ENCODE results near the gene TIPARP. TPM values are rescaled to one million over a fixed set of nuclear protein-coding genes. Genes with fewer than 3 reads are reported as not detected.

Gene TIPARP
- total and polyA plus RNA-seq, 2 of the 13 experiments (the other 11 are each of a cell fraction or from before 2014, with no cell fraction given) = 7.3 to 19.7 TPM

DNA sequence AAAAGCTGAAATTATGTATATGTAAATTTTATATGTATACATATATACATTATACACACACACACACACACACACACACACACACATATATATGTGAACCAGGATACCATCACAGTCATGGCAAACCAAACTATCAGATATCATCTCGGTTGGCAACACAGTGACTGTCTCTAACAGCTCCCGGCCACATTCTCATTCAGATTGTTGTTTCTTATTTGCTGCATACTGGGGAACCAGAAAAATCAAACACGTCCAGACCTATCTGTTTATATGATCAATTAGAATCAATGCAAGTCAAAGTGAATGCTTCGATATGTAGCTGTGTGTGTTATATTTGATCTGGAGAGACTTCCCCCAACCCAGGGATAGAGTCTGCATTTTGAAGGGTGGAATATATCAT lies 61.1 kb downstream of the TIPARP start:
- no peaks in the 10 kb centered on the region for H3K27me3 ChIP-seq (ENCODE audit: control insufficient read depth in 1 of 2, insufficient read depth in 2 of 2, low read length in 2 of 2)
- no peak overlapping the region for H3K4me2 ChIP-seq (ENCODE audit: low read depth, low read length)
- H3K79me2 ChIP-seq (ENCODE audit: insufficient read depth, low read length) = no peaks in the 10 kb centered on the region
- CTCF ChIA-PET (ENCODE audit: low intra/inter-chr PET ratio, low total read pairs) = no interaction called here
- ATAC-seq (no peak), DNase-seq (ENCODE audit: low spot score) (no peak), FAIRE-seq (no peak)
- no peaks in the 10 kb centered on the region for H3K9me3 ChIP-seq (ENCODE audit: low read length)
- H4K20me1 ChIP-seq (ENCODE audit: insufficient read depth, low read length) = no peaks in the 10 kb centered on the region
- no peaks in the 10 kb centered on the region for H3K36me3 ChIP-seq (replicated peaks in 1 of 2; ENCODE audit: control insufficient read depth in 1 of 2, insufficient read depth in 2 of 2, low read length in 2 of 2)
- no TSS peak for BruUV-seq (replicated peaks)
- H2AFZ ChIP-seq (ENCODE audit: low read length) = no peak overlapping the region
- no peak overlapping the region for H3K9ac ChIP-seq (ENCODE audit: insufficient read depth, low read depth, low read length)
- H3K4me3 ChIP-seq (replicated peaks in 1 of 3; ENCODE audit: insufficient read depth in 1 of 3, low read depth in 2 of 3, low read length in 3 of 3) = no peak overlapping the region
- in situ Hi-C loops (cut with HindIII; ENCODE audit: extremely low pct_ligation_motif_present, low pct_unique_long_range_greater_than_20kb) (no loop called here), intact Hi-C loops (cut with micrococcal nuclease; ENCODE audit: unreplicated experiment) (no loop called here)
- no peak overlapping the region for H3K27ac ChIP-seq (ENCODE audit: extremely low read length, insufficient read depth, low read length)
- peaks cover 27% of the 10 kb centered on the region for H3K4me1 ChIP-seq (ENCODE audit: insufficient read depth, low read length)
- 23% methylated on average over 3 of the region's 4 CpGs for WGBS (ENCODE audit: low lambda C conversion rate)
- POLR2A ChIA-PET = no interaction called here
- TF ChIP-seq ZBTB7A (CRISPR knock-in tag; IDR thresholded peaks at IDR 0.05) (no peak), NONO (IDR thresholded peaks at IDR 0.05) (no peak), NONO (CRISPR knock-in tag; conservative IDR thresholded peaks at IDR 0.05) (no peak), ZNF496 (CRISPR knock-in tag; IDR thresholded peaks at IDR 0.05; ENCODE audit: insufficient replicate concordance) (no peak), ZBTB49 (CRISPR knock-in tag; IDR thresholded peaks at IDR 0.05; ENCODE audit: borderline replicate concordance) (no peak), NR2F6 (IDR thresholded peaks at IDR 0.05) (no peak), NR2F6 (CRISPR knock-in tag; IDR thresholded peaks at IDR 0.05) (no peak), DMAP1 (CRISPR knock-in tag; IDR thresholded peaks at IDR 0.05) (no peak), ZNF646 (CRISPR knock-in tag; IDR thresholded peaks at IDR 0.05) (no peak), ZNF253 (CRISPR knock-in tag; IDR thresholded peaks at IDR 0.05; ENCODE audit: borderline replicate concordance) (no peak), EZH2 (conservative IDR thresholded peaks at IDR 0.05; ENCODE audit: low read depth, low read length) (no peak), ZNF704 (CRISPR knock-in tag; IDR thresholded peaks at IDR 0.05; ENCODE audit: borderline replicate concordance) (no peak), BHLHE40 (IDR thresholded peaks at IDR 0.05; ENCODE audit: low read length) (no peak), ZZZ3 (CRISPR knock-in tag; IDR thresholded peaks at IDR 0.05; ENCODE audit: borderline replicate concordance) (no peak), ZNF776 (CRISPR knock-in tag; IDR thresholded peaks at IDR 0.05) (no peak), MEIS2 (CRISPR knock-in tag; IDR thresholded peaks at IDR 0.05) (no peak)
